Cardiac muscle cell (in vitro differentiated cells and primary cell): ENCODE results near the gene BNC2. TPM values are rescaled to one million over a fixed set of nuclear protein-coding genes. Genes with fewer than 3 reads are reported as not detected.
A peak's percentile ranks its signal among the peaks of the same experiment; 100 is the strongest.

Experiments
- DNase-seq, 2 donors: peaks; one replicate each; pipeline versions ENCODE4 v3.0.0 to v3.0.0-alpha.2; 2010 to 2017; ENCODE audit warnings: low read depth in 1 of 2, low spot score in 1 of 2
- H3K27ac ChIP-seq: fragments of 200-600 bp; sonication (generic); 2 replicates; pipeline ENCODE4 v1.5.1; 2016
- H3K27me3 ChIP-seq: fragments of 200-600 bp; sonication (generic); 2 replicates; pipeline ENCODE4 v1.6.0; 2016; ENCODE audit warnings: control low read depth
- H3K36me3 ChIP-seq: fragments of 200-600 bp; sonication (generic); 2 replicates; pipeline ENCODE4 v1.5.1; 2016; ENCODE audit warnings: control low read depth
- H3K4me1 ChIP-seq: fragments of 200-600 bp; sonication (generic); 2 replicates; pipeline ENCODE4 v1.8.1; 2017; ENCODE audit warnings: low read depth, mild to moderate bottlenecking, mixed run types
- H3K4me3 ChIP-seq: fragments of 200-600 bp; sonication (generic); 2 replicates; pipeline ENCODE4 v1.5.1; 2016; ENCODE audit warnings: mild to moderate bottlenecking
- H3K9me3 ChIP-seq: fragments of 200-600 bp; sonication (generic); 2 replicates; pipeline ENCODE4 v1.5.1; 2017; ENCODE audit warnings: low read depth, mild to moderate bottlenecking, control low read depth
- CTCF ChIP-seq: IDR thresholded peaks from 2 replicates; pipeline ENCODE4 v1.5.1; 2012; ENCODE audit warnings: low read depth, mild to moderate bottlenecking, low read length
- polyA plus RNA-seq: library from polyadenylated mRNA; unstranded; fragments of >200 nt; fragmentation: Nextera tagmentation; extraction: Ambion mirVana; gene quantifications from 2 replicates; pipeline ENCODE4 v1.2.1, GENCODE V29; 2016
- total RNA-seq: library from RNA; depleted of rRNA; stranded (reverse); fragments of >200 nt; gene quantifications from 2 replicates; pipeline ENCODE4 v1.2.3, GENCODE V29; 2016

Gene BNC2
- total and polyA plus RNA-seq, 2 experiments from 2014 or later = 0.54 to 0.55 TPM

- Histone ChIP-seq H3K4me3 (no peak overlapping the region), H3K9me3 (no peaks in the 10 kb centered on the region), H3K27ac (no peak overlapping the region), H3K27me3 (peaks cover 7% of the 10 kb centered on the region), H3K36me3 (no peaks in the 10 kb centered on the region), H3K4me1 (no peaks in the 10 kb centered on the region)
- TF ChIP-seq CTCF = no peak
- DNase-seq = no peak
Measured at GRCh38 chr9:16601991-16602390, 268.5 kb downstream of the BNC2 start.

- no peak for TF ChIP-seq CTCF
- peak in 1 of 2 donors; percentile 56 for DNase-seq
- H3K27me3 ChIP-seq = peaks cover 17% of the 10 kb centered on the region
- no peak overlapping the region for H3K4me3 ChIP-seq
- H3K4me1 ChIP-seq = no peaks in the 10 kb centered on the region
- no peaks in the 10 kb centered on the region for H3K36me3 ChIP-seq
- H3K27ac ChIP-seq = no peak overlapping the region
- no peaks in the 10 kb centered on the region for H3K9me3 ChIP-seq
Measured at GRCh38 chr9:16598316-16598715, 272.2 kb downstream of the BNC2 start.

GRCh38 chr9:16597136-16597535 is 273.3 kb downstream of the BNC2 start:
- Histone ChIP-seq H3K4me3 (no peak overlapping the region), H3K9me3 (no peaks in the 10 kb centered on the region), H3K36me3 (no peaks in the 10 kb centered on the region), H3K27ac (no peak overlapping the region), H3K27me3 (peaks cover 11% of the 10 kb centered on the region), H3K4me1 (no peaks in the 10 kb centered on the region)
- DNase-seq = no peak
- TF ChIP-seq CTCF = no peak

- DNase-seq = no peak
- H3K27ac ChIP-seq = no peak overlapping the region
- peaks cover 13% of the 10 kb centered on the region for H3K27me3 ChIP-seq
- no peak for TF ChIP-seq CTCF
- H3K4me3 ChIP-seq = no peak overlapping the region
- no peaks in the 10 kb centered on the region for H3K36me3 ChIP-seq
- H3K9me3 ChIP-seq = no peaks in the 10 kb centered on the region
- no peaks in the 10 kb centered on the region for H3K4me1 ChIP-seq
Measured at GRCh38 chr9:16595227-16595626, 275.2 kb downstream of the BNC2 start.

GRCh38 chr9:16594787-16595186 is 275.7 kb downstream of the BNC2 start:
- no peak for DNase-seq
- Histone ChIP-seq H3K4me3 (no peak overlapping the region), H3K27me3 (peaks cover 13% of the 10 kb centered on the region), H3K36me3 (no peaks in the 10 kb centered on the region), H3K27ac (no peak overlapping the region), H3K9me3 (no peaks in the 10 kb centered on the region), H3K4me1 (no peaks in the 10 kb centered on the region)
- no peak for TF ChIP-seq CTCF

- no peak for TF ChIP-seq CTCF
Measured at GRCh38 chr9:16593746-16594145, 276.7 kb downstream of the BNC2 start.

More at GRCh38 chr9:16593746-16594145, 276.7 kb downstream of the BNC2 start:
- Histone ChIP-seq H3K4me1 (no peaks in the 10 kb centered on the region), H3K27me3 (peaks cover 13% of the 10 kb centered on the region), H3K4me3 (no peak overlapping the region), H3K36me3 (no peaks in the 10 kb centered on the region), H3K27ac (no peak overlapping the region), H3K9me3 (no peaks in the 10 kb centered on the region)
- DNase-seq = no peak
